GM21619 (cell line): ENCODE measurements around the gene CASKIN1.
"Not testable (repeated sequence)": the region's sequence is repeated elsewhere in the genome, so short reads cannot be mapped to it uniquely, and the experiment has no call there.

Experiments
- ATAC-seq: cut with Tn5 transposase; IDR thresholded peaks from one replicate; pipeline ENCODE4 v1.9.1; 2021; ENCODE audit not compliant: unreplicated experiment

CASKIN1 gene

GRCh38 chr16:2142942-2143877 is 53.2 kb downstream of the CASKIN1 start:
- ATAC-seq: no peak

DNA sequence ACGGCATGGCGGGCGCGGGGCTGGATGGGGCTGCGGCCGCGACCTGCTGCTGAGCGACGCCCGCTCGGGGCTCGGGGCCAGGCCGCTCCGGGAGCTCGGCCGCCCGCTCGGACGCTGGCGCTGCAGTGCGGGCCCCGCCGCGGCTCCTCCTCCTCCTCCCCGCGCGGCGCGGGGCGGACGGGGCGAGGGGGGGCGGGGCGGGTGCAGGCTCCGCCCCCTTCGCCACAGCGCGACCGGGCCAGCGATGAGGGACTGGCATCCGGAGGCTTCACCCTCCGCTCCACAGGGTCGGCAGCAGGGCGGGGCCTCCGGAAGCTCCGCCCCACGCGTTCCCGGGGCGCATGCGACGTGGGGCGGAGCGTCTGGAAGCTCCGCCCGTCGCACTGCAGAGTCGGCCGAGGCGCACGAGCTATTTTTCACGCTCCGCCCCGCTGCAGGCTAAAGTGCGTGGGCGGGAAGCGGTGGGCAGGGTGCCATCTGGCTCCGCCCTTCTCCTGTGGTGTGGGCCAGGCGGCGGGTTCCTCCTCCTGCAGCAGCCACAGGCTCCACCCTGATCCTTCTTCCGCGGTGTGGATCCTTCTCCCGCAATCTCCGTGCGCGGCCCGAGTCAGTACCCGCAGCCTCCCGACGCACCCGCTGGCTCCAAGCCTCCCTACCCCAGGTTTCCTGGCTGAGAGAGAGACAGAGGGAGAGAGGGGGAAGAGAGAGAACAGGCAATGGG is 60.5 kb downstream of the CASKIN1 start, which contains the start of gene PKD1:
Gene PKD1, minus strand, starts transcription at position 129 of the 721 bp plus-strand sequence. CDS start 209 bp downstream, outside the sequence.
- not testable (repeated sequence) for ATAC-seq

GRCh38 chr16:2135071-2135470 is 61.3 kb downstream of the CASKIN1 start:
- not testable (repeated sequence) for ATAC-seq

GRCh38 chr16:2133797-2134196 is 62.6 kb downstream of the CASKIN1 start:
- ATAC-seq: not testable (repeated sequence)

DNA sequence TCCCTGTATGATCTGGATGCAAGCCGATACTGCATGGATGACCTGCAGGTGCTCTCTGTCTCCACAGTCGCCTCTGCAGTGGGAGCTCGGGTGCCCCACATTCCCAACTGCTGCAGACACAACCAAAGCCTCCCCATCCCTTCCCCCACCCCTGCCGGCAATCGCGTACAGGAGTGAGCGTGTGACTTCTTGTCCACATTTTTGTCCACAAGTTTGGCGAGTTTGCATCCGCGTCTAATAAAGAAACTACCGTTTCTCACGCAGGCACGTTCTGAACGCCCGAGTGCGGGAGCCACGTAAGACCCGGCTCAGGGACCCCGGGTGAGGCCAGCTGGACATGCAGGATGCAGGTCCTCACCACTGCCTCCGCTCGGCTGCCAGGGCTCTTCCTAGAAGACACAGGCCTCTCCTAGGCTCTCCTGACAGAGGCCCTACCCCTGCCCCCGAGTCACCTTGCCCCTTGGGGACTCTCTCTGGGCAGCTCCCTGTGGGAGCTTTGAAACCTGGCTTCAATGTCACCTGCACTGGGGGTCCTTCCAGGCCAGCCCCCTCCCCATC is 66.4 kb downstream of the CASKIN1 start:
- not testable (repeated sequence) for ATAC-seq

GRCh38 chr16:2129251-2129650 is 67.2 kb downstream of the CASKIN1 start:
- not testable (repeated sequence) for ATAC-seq

DNA sequence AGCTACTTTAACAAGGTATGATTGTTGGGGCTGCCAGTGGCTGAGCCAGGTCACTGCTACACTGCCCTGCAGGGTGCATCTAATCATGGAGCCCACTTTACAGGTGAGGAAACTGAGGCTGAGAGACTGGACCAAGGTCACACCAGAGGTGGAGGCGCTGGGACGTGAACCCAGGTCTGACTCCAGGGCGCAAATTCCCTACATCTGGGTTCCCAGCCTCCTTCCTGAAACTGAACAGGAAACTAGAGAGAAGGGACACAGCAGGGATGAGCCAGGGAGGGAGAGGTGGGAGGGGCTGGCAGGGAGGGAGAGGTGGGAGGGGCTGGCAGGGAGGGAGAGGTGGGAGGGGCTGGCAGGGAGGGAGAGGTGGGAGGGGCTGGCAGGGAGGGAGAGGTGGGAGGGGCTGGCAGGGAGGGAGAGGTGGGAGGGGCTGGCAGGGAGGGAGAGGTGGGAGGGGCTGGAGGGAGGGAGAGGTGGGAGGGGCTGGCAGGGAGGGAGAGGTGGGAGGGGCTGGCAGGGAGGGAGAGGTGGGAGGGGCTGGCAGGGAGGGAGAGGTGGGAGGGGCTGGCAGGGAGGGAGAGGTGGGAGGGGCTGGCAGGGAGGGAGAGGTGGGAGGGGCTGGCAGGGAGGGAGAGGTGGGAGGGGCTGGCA is 68.7 kb downstream of the CASKIN1 start:
- ATAC-seq: not testable (repeated sequence)
